Measurements from ENCODE around the gene TRIM28.

Gene TRIM28

DNA sequence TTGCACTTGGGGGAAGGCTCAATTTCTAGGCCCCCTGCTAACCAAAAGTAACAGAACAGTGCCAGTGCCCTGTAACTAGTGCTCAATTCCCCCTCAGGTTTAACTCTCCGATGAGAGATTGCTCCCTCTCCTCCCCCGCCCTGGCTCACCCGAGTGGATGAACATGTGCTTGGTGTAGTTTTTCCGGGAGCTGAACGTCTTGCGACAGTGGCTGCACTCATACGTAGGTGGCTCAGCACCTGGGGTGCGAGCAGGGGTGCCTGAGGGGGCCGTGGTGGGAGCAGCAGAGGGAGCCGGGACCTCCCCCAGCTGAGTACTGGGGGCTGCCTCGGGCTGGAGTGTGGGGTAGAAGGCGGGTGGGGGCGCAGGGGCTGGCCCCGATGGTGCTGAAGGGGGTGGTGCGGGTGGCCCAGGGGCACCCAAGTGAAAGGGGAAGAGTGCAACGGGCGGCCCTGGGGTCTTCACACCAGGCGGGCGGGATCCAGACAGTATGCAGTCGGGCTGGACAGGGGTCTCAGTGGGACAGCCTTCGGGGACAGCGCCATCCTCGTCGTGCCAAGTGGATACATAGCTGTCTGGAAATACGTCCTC lies 27.5 kb upstream of the TRIM28 start:
- H3K27ac ChIP-seq, result peak overlapping the region; percentile 91; the same call in 1 of the 2 replicates
- TF ChIP-seq, protein P1, sequence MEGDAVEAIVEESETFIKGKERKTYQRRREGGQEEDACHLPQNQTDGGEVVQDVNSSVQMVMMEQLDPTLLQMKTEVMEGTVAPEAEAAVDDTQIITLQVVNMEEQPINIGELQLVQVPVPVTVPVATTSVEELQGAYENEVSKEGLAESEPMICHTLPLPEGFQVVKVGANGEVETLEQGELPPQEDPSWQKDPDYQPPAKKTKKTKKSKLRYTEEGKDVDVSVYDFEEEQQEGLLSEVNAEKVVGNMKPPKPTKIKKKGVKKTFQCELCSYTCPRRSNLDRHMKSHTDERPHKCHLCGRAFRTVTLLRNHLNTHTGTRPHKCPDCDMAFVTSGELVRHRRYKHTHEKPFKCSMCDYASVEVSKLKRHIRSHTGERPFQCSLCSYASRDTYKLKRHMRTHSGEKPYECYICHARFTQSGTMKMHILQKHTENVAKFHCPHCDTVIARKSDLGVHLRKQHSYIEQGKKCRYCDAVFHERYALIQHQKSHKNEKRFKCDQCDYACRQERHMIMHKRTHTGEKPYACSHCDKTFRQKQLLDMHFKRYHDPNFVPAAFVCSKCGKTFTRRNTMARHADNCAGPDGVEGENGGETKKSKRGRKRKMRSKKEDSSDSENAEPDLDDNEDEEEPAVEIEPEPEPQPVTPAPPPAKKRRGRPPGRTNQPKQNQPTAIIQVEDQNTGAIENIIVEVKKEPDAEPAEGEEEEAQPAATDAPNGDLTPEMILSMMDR (conservative IDR thresholded peaks at IDR 0.05), result no peak

DNA sequence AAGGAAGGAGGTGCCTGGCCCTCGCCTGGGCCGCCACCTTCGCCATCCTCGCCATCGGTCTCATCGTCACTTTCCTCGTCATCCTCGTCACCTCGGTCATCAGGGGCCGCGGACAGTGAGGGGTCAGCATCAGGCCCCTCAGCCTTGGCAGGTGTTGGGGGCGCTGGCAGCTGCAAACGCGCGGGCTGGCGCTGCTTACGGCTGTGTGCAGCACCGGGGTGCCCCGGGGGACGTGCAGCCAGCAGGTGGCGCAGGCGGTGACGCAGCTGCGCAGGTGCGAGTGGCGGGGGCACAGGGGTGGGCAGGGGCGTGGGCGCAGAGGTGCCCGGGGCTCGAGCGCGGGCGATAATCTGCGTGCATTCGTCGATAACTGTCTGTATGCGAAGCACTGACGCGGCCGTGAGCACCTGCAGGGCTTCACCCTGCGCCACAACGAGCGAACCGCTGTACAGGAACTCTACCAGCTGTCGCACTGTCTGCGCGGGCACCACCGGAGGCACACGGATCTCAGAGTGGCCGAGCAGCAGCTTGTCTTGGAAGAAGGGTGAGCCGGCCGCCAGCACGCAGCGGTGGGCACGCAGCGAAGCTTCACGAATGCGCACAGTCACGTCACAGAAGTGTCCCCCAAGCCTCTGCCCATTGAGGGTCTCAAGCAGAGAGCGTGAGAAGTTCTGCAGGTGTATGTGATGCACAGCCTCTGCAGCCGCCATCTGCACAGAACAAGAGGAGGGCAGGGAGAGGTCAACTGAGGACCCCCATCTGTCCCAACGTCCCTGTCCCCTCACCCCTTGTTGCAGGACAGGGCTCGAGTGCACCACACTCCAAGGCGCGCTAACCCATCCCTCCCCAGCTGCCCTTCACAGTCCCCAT lies 26.7 kb upstream of the TRIM28 start:
- peak overlapping the region; percentile 98 for H3K27ac ChIP-seq
- TF ChIP-seq, protein P1 (conservative IDR thresholded peaks at IDR 0.05), result 0 out of 2 replicates have a peak, but pooled peaks have one; percentile 24

DNA sequence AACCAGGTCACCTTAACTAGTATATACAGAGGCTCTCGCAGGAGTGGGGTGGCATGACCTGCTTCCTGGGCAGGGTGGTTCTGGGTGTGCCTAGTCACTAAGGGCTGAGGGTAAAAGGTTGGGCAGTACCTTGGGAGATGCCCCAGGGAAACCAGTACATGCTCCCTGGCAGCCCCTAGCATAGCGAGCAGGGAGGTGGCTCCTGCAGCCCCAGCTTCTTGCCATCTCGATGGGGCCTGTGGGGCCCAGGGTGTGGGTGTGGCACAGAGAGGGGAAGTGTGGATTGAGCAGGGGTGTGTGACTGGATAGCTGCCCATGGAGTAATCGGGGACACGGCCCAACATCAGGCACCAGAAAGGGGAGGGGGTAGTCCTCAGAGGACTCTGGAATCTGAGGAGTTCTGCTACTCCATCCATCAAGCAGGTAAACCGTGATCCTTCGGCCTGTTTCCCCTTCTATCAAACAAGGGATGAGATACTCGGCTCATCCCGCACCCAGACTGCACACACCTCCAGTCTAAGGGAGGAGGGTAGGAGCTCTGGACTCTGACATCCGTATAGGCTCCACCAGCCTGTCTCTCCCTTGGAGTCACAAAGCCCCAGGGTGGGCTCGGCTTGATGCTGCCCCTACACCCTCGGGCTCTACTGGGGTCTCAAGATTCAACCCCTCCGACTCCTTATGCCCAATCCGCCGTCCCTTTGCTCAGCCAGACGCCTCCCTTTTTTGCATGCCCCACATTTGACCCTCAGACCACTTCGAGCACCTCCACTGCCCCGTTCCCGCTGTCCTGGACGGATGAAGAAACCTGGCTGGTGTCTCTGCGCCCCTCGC lies 25.4 kb upstream of the TRIM28 start:
- peak overlapping the region; percentile 98 for H3K27ac ChIP-seq
- TF ChIP-seq, protein P1 (conservative IDR thresholded peaks at IDR 0.05), result no peak

DNA sequence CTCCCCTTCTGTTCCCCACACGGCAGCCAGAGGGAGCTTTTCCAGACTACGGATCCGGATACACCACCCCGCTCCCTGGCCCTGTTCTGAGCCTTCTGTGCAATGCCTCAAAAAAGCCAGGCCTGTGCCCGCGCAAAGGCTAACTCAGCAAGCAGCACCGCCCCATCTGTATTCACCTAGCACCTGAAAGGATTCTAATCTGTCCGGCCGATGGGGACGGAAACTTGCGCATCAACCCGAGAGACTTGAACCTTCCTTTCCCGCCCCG lies 24.8 kb upstream of the TRIM28 start:
- TF ChIP-seq, protein P1 (conservative IDR thresholded peaks at IDR 0.05), result peak; percentile 65; the same call in 1 of the 2 replicates
- peak overlapping the region; percentile 98 for H3K27ac ChIP-seq

DNA sequence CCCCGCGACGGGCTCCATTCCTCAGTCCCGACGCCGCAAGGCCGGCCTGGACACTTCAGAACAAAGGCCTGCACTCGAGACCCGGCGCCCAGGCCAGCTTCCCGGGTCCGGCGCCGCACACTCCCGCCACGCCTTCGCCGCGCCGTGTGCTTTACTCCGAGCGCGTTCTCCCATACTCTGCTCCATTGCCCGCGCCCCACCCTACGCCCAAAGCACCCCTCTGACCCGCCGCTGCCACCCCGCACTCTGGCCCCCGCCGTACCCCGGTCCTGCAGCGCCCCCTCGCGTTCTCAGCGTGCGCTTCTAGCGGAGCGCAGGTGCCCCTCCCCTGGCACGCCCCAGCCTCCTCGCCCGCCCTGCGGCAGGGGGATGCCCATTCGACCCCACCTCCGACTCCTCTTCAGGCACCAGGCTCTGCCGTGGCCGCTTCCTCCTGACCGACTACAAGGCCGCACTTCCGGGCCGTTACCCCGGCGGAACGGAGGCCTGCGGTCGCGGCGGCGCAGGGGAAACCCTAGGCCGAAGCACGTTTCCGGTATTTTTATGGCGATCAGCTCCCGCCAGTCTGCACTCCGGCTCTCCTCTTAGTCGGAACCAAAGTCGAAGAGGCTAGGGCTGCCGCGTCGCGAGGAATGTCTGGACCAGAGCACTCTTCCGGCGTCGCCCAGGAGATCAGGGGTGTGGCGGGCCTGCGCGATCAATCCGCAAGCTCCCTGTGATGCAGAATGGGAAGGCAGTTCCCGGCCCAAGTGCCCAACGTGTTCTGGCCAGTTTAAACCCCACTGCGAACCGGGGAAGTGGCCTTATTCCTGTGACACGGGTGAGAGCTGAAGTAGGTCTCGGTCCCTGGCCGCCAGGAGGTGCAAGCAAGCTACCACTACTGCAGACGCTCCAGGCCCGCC lies 24.3 kb upstream of the TRIM28 start, which contains the start of gene ZBTB45:
TSS of gene ZBTB45 (minus strand) at position 456 of the 902 bp plus-strand sequence. CDS start 2,137 bp downstream, outside the sequence.
- peak within 1 kb of the TSS; percentile 98 for H3K27ac ChIP-seq
- TF ChIP-seq, protein P1 (conservative IDR thresholded peaks at IDR 0.05), result peak; percentile 78

DNA sequence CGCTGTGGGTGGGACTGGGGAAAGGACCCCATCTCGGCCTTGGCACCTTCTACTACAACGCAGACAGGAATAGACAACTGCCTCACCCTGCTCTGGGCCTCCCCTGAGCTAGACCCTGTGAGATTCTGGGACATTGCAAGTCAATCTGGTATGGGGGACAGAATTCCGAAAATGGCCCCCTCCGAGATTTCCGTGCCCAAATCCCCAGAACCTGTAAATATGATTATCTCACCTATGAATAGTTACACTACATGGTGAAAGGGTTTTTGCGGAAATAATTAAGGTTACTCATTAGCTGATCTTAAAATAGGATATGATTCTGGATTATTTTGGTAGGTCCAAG lies 23.6 kb upstream of the TRIM28 start:
- TF ChIP-seq, protein P1 (conservative IDR thresholded peaks at IDR 0.05), result no peak
- H3K27ac ChIP-seq, result peak overlapping the region; percentile 98
